ENCODE data around the gene ZNF101. TPM values are rescaled to one million over a fixed set of nuclear protein-coding genes. Genes with fewer than 3 reads are reported as not detected.

The ZNF101 gene
- polyA plus RNA-seq = 1 to 10 TPM; 2.9 to 5.1 (median 3.1) TPM

DNA sequence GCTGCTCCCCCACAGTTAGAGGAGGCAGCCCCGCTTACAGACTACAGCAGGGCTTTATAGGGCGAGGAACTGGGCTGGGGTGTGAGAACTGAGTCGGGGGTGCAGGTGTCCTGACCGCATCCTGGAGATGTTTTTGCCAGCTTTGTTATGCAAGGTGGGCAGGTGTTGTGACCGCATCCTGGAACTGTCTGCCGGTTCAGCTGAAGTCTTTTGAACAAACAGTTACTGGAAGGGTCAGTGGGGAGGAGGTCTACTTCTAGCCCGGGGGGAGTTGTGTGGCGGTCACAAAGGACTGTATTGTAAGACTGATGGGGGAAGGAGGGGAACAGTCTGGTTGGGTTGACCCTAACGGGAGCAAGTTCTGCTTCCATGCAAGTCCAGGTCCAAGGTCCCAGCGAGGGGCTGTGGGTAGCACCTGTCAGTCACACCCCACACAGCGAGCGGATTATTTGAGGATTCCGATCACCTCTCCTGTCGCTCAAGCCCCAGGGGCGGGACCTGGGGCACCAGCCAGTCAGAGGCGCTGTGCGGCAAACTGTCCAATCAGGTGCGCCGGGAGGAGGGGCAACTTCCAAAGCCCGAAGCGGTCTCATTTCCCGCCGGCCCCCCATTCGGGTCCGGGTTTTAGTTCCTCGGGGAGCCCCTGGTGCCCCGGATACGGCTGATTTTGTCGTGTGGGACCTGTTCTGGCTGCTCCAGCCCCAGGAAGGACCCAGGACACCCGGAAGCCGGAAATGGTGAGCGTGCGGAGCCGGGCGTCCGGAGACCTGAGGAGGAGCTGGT lies at the start of gene ZNF101:
Gene ZNF101 (plus strand): TSS at position 610 of the 783 bp plus-strand sequence. CDS start 125 bp downstream, at position 735.
- 1 to 6% (median 2%) methylated on average over 33 to 36 of the region's 36 CpGs for WGBS, 3 donors

GRCh38 chr19:19619181-19619848 lies 49.3 kb upstream of the ZNF101 start:
- H3K27ac ChIP-seq (ENCODE audit: low read depth, low read length) = no peak overlapping the region
- WGBS, 3 donors = 43 to 62% (median 59%) methylated on average over 21 of the region's 21 CpGs

More for the DNA sequence above, at the start of gene ZNF101:
- H3K27ac ChIP-seq (ENCODE audit: low read depth, low read length) = no peak within 1 kb of the TSS

- H3K27ac ChIP-seq (ENCODE audit: low read depth, low read length) = no peak overlapping the region
- 63 to 68% (median 66%) methylated on average over 7 of the region's 7 CpGs for WGBS, 3 donors
Measured at GRCh38 chr19:19619849-19620210, 48.8 kb upstream of the ZNF101 start.

DNA sequence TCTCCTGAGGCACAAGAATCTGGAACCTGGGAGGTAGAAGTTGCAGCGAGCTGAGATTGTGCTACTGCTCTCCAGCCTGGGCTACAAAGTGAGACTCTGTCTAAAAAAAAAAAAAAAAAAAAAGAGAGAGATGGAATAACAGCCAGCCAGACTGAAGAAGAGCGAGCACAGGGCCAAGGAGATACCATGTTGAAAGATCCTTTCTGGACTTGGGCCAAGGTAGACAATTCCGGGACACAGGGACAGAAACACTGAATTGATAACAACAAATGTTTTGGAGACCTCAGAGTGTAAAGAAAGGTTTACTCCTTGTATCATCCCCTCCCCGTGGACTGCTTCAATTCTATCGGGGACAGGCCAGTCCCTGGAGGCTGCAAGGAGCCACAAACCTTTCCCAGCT lies 45.3 kb upstream of the ZNF101 start:
- no peak overlapping the region for H3K27ac ChIP-seq (ENCODE audit: low read depth, low read length)
- 78 to 90% (median 80%) methylated on average over 5 of the region's 5 CpGs for WGBS, 3 donors

DNA sequence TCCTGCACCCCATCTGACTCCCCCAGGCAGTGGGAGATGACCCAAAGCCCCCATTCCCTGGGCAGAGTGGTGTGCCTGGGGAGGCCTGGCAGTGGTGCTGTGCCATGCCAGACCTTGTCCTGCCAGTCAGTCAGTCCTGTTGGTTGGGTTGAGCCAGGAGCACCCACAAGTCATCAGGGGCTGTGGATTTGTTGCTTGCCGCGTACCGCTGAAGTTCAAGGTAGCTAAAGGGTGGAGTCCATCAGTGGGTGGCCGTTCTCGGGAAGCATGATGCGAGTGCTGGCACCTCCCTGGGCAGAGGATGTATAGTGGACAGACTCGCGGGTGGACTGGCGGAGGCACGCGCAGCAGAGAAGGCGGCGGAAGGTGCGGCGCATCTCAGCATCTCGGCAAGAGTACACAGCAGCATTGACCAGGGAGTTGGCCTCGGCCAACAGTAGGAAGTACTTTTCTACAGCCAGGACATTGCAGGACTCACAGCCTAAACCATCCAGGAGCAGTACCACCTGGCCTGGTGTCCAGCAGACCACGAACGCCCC lies 44.5 kb upstream of the ZNF101 start:
- WGBS, 3 donors = 94 to 96% (median 94%) methylated on average over 19 of the region's 19 CpGs
- no peak overlapping the region for H3K27ac ChIP-seq (ENCODE audit: low read depth, low read length)

DNA sequence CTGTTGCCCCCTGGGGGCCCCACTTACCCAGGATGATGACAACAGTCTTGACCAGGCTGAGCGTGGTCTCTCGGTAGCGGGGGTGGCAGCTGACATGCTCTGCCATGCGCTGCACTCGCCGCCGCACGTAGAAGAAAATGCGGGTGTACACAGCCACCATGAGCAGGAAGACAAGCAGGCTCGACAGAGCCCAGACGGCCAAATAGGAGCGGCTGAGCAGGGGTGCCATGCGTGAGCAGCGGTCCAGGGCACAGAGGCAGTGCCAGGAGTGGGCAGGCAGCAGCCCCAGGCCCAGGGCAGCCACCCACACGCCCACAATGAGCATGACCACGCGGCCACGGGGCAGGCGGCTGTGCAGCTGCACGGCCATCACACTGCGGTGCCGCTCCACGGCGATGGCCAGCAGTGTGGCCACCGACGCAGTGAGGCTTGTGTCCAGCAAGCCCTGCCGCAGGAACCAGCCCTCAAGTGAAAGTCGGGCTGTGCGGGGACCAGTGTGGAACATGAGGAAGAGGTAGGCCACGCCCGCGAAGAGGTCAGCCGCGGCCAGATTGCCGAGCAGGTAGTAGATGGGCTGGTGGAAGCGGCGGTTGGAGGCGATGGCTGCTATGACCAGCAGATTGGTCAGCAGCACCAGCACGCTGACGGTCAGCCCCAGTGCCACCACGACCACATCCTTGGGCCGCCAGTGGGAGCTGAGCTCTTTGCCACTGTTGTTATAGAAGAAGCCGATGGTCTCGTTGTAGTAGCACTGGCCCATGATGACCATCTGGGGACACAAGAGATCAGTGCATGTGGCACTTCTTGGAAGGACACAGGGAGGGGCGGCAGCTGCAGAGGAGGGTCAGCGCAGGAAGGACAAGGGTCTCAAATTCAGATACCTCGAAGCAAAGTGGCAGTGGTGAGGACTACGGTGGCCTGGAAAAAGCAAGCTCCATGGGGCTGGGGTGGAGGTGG lies 41.8 kb upstream of the ZNF101 start:
- 94 to 95% (median 94%) methylated on average over 48 of the region's 48 CpGs for WGBS, 3 donors
- H3K27ac ChIP-seq (ENCODE audit: low read depth, low read length) = no peak overlapping the region

- no peak within 1 kb of the TSS for H3K27ac ChIP-seq (ENCODE audit: low read depth, low read length)
- 1 to 2% (median 2%) methylated on average over 62 to 83 of the region's 87 CpGs for WGBS, 3 donors
Measured at GRCh38 chr19:19627621-19628500, 40.8 kb upstream of the ZNF101 start, which contains the start of gene LPAR2. LPAR2 (minus strand) TSS chr19:19628220; CDS start chr19:19627275, 945 bp downstream.

DNA sequence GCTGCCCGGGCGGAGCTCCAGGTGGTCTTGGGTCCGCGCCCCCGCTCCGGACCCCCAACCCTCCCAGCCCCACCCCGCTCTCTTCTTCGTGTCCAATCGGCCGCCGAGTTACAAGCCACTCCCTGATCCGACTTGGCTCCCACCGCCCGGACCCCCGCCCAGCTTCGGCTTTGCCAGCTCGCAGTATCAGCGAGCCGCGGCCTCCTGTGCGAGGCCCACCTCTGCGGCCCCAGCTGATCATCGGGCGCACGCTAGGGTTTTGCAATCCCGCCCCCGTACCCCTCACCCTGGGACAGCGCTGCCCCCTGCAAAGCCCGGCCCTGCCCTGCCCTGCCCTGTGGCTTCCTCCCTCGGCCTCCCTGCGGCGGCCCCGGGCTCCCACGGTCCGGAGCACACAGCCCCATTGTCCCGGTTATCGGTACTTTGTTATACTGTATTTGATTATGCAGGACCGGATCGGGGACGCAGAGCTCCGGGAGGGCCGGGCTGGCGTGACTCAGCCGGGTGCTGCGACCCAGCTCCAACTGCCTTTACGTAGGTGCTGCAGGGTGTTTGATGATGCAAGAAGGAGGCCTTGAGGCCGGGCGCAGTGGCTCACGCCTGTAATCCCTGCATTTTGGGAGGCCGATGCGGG lies 40.0 kb upstream of the ZNF101 start:
- no peak overlapping the region for H3K27ac ChIP-seq (ENCODE audit: low read depth, low read length)
- WGBS, 3 donors = 5 to 16% (median 15%) methylated on average over 47 to 51 of the region's 51 CpGs

GRCh38 chr19:19630062-19630414 lies 38.6 kb upstream of the ZNF101 start:
- WGBS, 3 donors = 97 to 100% (median 99%) methylated on average over 10 to 11 of the region's 11 CpGs

DNA sequence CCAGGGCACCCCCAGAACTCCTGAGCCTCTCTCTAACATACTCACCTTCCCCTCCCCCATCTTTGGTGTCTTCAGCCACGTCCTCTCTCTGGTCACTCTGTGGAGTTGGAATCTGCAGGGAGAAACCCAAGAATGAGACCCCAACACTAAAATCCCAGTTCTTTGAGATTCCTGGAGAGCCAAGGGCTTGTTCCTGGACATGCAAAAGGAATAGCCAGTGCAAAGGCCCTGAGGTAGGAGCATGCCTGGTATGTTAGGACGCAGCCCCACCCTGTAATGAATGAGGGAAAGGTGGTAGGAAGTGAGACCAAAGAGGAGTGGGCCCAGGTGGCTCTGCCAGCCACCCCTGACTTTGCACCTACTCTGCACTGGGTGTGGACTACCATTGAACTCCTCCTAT lies 38.2 kb upstream of the ZNF101 start:
- WGBS, 3 donors = 92 to 96% (median 94%) methylated on average over 2 of the region's 2 CpGs
- no peak overlapping the region for H3K27ac ChIP-seq (ENCODE audit: low read depth, low read length)

More at GRCh38 chr19:19630062-19630414, 38.6 kb upstream of the ZNF101 start:
- no peak overlapping the region for H3K27ac ChIP-seq (ENCODE audit: low read depth, low read length)

DNA sequence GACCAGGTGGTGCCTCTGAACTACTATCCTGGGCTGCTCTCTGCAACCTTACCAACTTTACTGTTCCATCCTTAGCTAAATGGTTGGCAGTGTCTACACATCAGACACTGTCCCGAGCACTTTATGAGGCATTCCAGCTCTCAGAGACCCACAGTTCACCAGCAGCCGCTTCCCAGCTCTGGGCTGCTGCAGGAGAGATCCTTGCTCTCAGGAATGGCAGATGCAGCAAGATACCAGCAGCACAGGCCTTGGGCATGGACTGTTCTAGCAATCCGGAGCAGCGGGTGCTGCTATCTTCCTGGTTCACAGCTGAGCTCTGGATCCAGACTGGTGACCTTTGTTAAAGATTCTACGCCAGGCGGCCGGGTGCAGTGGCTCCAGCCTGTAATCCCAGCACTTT lies 37.3 kb upstream of the ZNF101 start:
- H3K27ac ChIP-seq (ENCODE audit: low read depth, low read length) = no peak overlapping the region
- WGBS, 3 donors = 88 to 92% (median 91%) methylated on average over 7 of the region's 7 CpGs

- 82 to 88% (median 87%) methylated on average over 5 of the region's 5 CpGs for WGBS, 3 donors
- H3K27ac ChIP-seq (ENCODE audit: low read depth, low read length) = no peak overlapping the region
Measured at GRCh38 chr19:19632661-19633060, 36.0 kb upstream of the ZNF101 start.

GRCh38 chr19:19633711-19634515 lies 34.7 kb upstream of the ZNF101 start:
- WGBS, 3 donors = 95 to 96% (median 96%) methylated on average over 20 to 22 of the region's 22 CpGs

DNA sequence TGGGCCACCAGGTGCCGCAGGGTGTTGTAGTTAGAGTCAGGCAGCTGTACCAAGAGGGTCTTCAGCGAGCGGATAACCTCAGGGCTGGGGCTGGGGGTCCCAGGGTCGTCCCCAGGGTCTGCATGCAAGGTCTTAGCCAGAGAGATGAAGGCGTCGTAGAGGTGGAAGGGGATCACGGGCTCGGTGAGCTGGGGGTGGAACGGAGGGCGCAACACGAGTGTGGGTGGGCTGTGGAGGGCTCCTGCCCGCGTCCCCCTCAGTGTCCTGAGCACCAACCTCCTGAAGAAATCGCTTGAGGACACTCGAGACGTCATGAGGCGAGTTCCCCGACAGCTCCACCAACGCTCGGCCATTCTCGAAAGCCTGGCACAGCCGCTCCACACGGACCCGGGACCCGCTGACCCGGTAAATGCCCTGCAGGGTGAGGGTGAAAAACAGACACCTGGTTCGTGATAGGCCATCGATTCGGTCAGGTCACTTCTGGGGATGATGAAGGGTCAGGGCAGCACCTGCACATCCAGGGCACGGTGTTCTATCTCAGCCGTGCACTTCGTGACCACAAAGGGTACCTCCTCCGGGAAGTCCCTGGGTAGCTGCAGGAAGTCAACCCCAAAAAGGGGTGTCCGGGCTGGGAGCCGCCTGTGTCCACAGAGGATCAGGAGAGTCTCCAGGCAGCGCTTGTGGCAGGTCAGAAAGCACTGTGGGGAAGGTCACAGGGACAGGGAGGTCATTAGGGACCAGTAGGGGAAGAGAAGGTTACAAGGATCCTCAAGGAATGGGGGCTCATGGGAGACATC lies 33.9 kb upstream of the ZNF101 start:
- H3K27ac ChIP-seq (ENCODE audit: low read depth, low read length) = no peak overlapping the region
- WGBS, 3 donors = 95 to 96% (median 95%) methylated on average over 33 to 36 of the region's 36 CpGs

More at GRCh38 chr19:19633711-19634515, 34.7 kb upstream of the ZNF101 start:
- H3K27ac ChIP-seq (ENCODE audit: low read depth, low read length) = no peak overlapping the region

DNA sequence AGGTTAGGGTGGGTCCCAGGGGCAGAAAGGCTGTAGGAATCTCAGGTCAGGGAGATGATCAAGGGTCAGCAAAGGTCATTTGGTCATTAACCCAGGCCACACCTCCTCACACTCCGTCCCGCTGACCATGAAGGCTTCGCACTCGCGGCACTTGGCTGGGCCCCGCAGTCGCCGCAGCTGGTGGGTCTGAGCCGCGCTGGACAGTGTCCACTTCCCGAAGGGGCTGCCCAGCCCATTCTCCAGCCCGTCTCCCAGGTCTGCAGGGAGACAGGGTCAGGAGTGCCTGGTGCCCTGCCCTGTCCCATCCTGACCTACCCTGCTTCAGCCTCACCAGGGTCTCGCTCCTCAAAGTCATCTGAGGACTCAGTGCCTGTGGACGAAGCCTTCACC lies 33.3 kb upstream of the ZNF101 start:
- no peak overlapping the region for H3K27ac ChIP-seq (ENCODE audit: low read depth, low read length)
- WGBS, 3 donors = 97 to 99% (median 99%) methylated on average over 14 of the region's 14 CpGs
